ENCODE results near the gene SLC46A2. TPM values are rescaled to one million over a fixed set of nuclear protein-coding genes. Genes with fewer than 3 reads are reported as not detected.

Gene SLC46A2
- total RNA-seq, 1 donor from 2014 or later: 13.7 TPM

- Histone ChIP-seq H3K36me3 (peaks cover 6% of the 10 kb centered on the region), H3K4me3 (no peak overlapping the region), H3K4me1 (peaks cover 22% of the 10 kb centered on the region), H3K27me3 (ENCODE audit: low read depth) (no peaks in the 10 kb centered on the region), H3K27ac (peak overlapping the region; percentile 68), H3K9me3 (no peaks in the 10 kb centered on the region)
- ATAC-seq (peak; percentile 94 to 95), DNase-seq (peak; percentile 87)
- TF ChIP-seq CTCF (IDR thresholded peaks at IDR 0.05): no peak
- intact Hi-C loops (cut with DNase I): loop anchor here (10.0 kb wide), 1 partner anchor 77 kb away; the partner anchor contains the start of gene SNX30
These were observed 59.3 kb downstream of the SLC46A2 start for GRCh38 chr9:112831281-112831851.

Other genes with a start within 250 kb of the SLC46A2 start
- 21.0 TPM for gene INIP, start 172.8 kb downstream of the SLC46A2 start, total RNA-seq
- 67.5 TPM for gene SNX30, start 140.1 kb downstream of the SLC46A2 start, total RNA-seq
- gene ZNF883, start 121.3 kb upstream of the SLC46A2 start, total RNA-seq: 0.89 TPM
- gene ZFP37, start 165.8 kb upstream of the SLC46A2 start, total RNA-seq: 1.1 TPM

Measured in lower lobe of right lung (tissue), 2 donors.